ENCODE measurements around the gene FRK.

- no peak for TF ChIP-seq CTCF (IDR thresholded peaks at IDR 0.05; ENCODE audit: insufficient read depth, low read depth, low read length)
- TF ChIP-seq EZH2 (IDR thresholded peaks at IDR 0.05; ENCODE audit: insufficient read depth, low read length) = no peak
Observed at GRCh38 chr6:116108836-116109235, 48.1 kb upstream of the FRK start.
